Adipocyte (in vitro differentiated cells): Measurements from ENCODE around the gene KMT5C.

Source experiments
- DNase-seq: peaks from one replicate; pipeline ENCODE4 v3.0.0-alpha.2; 2015; ENCODE audit warnings: low read depth
- H3K27me3 ChIP-seq: replicated peaks from 2 replicates; pipeline ENCODE4 v1.7.0; 2013; ENCODE audit warnings: mild to moderate bottlenecking, low read length, moderate library complexity; ENCODE audit not compliant: control insufficient read depth, insufficient read depth
- H3K36me3 ChIP-seq: 2 replicates; pipeline ENCODE4 v1.7.0; 2013; ENCODE audit warnings: low read length, mild to moderate bottlenecking, moderate library complexity; ENCODE audit not compliant: control insufficient read depth, insufficient read depth, severe bottlenecking
- H3K4me1 ChIP-seq: 2 replicates; pipeline ENCODE4 v1.7.0; 2013; ENCODE audit warnings: mild to moderate bottlenecking, low read length, moderate library complexity; ENCODE audit not compliant: control insufficient read depth, insufficient read depth
- H3K4me3 ChIP-seq: 2 replicates; pipeline ENCODE4 v1.7.0; 2013; ENCODE audit warnings: mild to moderate bottlenecking, low read length, moderate library complexity
- H3K9ac ChIP-seq: 2 replicates; pipeline ENCODE4 v1.7.0; 2013; ENCODE audit warnings: mild to moderate bottlenecking, low read length, moderate library complexity
- H3K9me3 ChIP-seq: 2 replicates; pipeline ENCODE4 v1.7.0; 2013; ENCODE audit warnings: mild to moderate bottlenecking, low read length, moderate library complexity; ENCODE audit not compliant: control insufficient read depth

Gene KMT5C

DNA sequence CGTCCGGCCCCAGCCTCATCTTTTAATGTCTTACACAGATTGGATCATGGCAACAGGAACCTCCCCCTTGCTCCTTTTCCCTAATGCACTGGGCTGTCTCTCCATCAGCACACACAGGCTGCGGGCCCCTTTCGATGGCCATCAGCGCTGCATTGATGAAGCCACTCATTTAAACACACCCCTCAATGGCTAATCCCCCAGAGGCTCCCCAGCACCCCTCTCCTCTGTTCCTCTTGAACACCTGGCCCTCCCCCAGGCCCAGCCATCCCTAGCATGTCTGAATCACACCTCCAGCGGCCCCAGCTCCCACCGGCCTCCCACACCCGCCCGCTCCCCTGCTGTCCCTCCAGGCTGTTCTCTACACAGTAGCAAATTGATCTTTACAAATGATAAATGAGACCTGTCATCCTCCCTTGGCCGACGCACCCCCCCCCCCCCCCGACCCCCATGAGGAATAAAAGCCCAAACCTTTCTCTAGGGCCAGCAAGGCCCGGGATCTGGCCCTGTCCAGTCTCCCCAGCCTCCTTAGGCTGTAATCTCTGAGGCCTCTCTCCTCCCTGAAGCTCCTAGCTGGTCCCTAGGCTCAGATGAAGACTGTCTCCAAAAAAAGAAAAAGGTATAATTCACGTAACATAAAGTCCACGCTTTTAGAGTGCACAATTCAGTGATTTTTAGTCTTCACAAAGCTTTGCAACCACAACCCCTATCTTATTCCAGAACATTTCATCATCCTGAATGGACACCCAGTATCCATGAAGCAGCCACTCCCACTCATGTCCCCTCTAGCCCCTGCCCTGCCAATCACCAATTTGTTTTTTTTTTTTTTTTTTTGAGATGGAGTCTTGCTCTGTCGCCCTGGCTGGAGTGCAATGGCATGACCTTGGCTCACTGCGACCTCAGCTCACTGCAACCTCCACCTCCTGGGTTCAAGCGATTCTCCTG lies 53.4 kb downstream of the KMT5C start:
- no peak for DNase-seq
- no peaks in the 10 kb centered on the region for H3K9me3 ChIP-seq
- H3K36me3 ChIP-seq = peaks cover 32% of the 10 kb centered on the region
- H3K27me3 ChIP-seq = no peaks in the 10 kb centered on the region
- no peak overlapping the region for H3K9ac ChIP-seq
- peaks cover 38% of the 10 kb centered on the region for H3K4me1 ChIP-seq
- H3K4me3 ChIP-seq = no peak overlapping the region
